Thyroid gland (tissue), 4 donors: Measurements from ENCODE around the gene SZT2. TPM values are rescaled to one million over a fixed set of nuclear protein-coding genes. Genes with fewer than 3 reads are reported as not detected.

Experiments used
- DNase-seq, 2 donors: peaks; one replicate each; pipeline ENCODE4 v3.0.0-alpha.2; 2019
- H3K27ac ChIP-seq, 3 donors: fragments of 200-600 bp; sonication (generic); 1 replicate in 2 of 3; 2 replicates in 1 of 3; pipeline ENCODE4 v1.5.1; 2016 to 2019; ENCODE audit warnings: mild to moderate bottlenecking in 1 of 3, moderate library complexity in 1 of 3
- H3K27me3 ChIP-seq: fragments of 200-600 bp; sonication (generic); one replicate; pipeline ENCODE4 v1.5.1; 2019
- H3K36me3 ChIP-seq, 2 donors: fragments of 200-600 bp; sonication (generic); one replicate each; pipeline ENCODE4 v1.5.1; 2016 to 2019
- H3K4me1 ChIP-seq, 2 donors: fragments of 200-600 bp; sonication (generic); one replicate each; pipeline ENCODE4 v1.5.1; 2017 to 2019
- H3K4me3 ChIP-seq, 3 donors: fragments of 200-600 bp; sonication (generic); replicated peaks in 1 of 3; 1 replicate in 2 of 3; 2 replicates in 1 of 3; pipeline ENCODE4 v1.5.1; 2016; ENCODE audit warnings: mild to moderate bottlenecking in 1 of 3
- H3K9me3 ChIP-seq: fragments of 200-600 bp; sonication (generic); one replicate; pipeline ENCODE4 v1.5.1; 2017
- CTCF ChIP-seq, 6 experiments: fragments of 200-600 bp in 3 of 6; fragments of 450-650 bp in 3 of 6; sonication (generic) in 3 of 6; IDR thresholded peaks; one replicate each; pipeline ENCODE4 v1.5.1; 2016 to 2019; ENCODE audit warnings: antibody characterized with exemption in 6 of 6, mild to moderate bottlenecking in 2 of 6, inconsistent platforms in 1 of 6, moderate library complexity in 1 of 6
- POLR2A ChIP-seq, 2 donors: fragments of 450-650 bp; IDR thresholded peaks; one replicate each; pipeline ENCODE4 v1.6.1; 2017; ENCODE audit warnings: antibody characterized with exemption in 2 of 2, mild to moderate bottlenecking in 2 of 2, moderate library complexity in 1 of 2
- WGBS, 2 donors: methylation state at CpG; one replicate each; pipeline ENCODE4 v1.1.5; 2017; 5-methylcytosine and 5-hydroxymethylcytosine counted together
- intact Hi-C: fragments of 100-400 bp; cut with DNase I; formaldehyde crosslinking; loops from one replicate; pipeline ENCODE4 v1.15.1; 2023
- total RNA-seq, 4 donors: library from RNA; depleted of rRNA; stranded (reverse); fragments of >200 nt; gene quantifications; one replicate each; pipeline ENCODE4 v1.2.3, GENCODE V29; 2016

SZT2 gene
- total RNA-seq, 4 donors from 2014 or later: 36.1 to 107 (median 58.2) TPM

- intact Hi-C loops: no loop called here
- H3K27ac ChIP-seq: no peak overlapping the region
- WGBS, 2 donors: 88 to 94% methylated on average over 1 of the region's 1 CpG
- H3K4me1 ChIP-seq: no peaks in the 10 kb centered on the region
- DNase-seq: no peak
- no peak for TF ChIP-seq CTCF (IDR thresholded peaks at IDR 0.05)
- no peak for TF ChIP-seq POLR2A (IDR thresholded peaks at IDR 0.05)
- no peaks in the 10 kb centered on the region for H3K9me3 ChIP-seq
- peaks cover 80 to 87% of the 10 kb centered on the region in 2 donors for H3K36me3 ChIP-seq
- H3K4me3 ChIP-seq: no peak overlapping the region
- H3K27me3 ChIP-seq: no peaks in the 10 kb centered on the region
Observed at GRCh38 chr1:43444836-43445235, 55.1 kb downstream of the SZT2 start.

- DNase-seq: no peak
- Histone ChIP-seq H3K4me3 (no peak overlapping the region), H3K27ac (no peak overlapping the region), H3K27me3 (no peaks in the 10 kb centered on the region), H3K9me3 (no peaks in the 10 kb centered on the region), H3K36me3 (peaks cover 81 to 84% of the 10 kb centered on the region in 2 donors), H3K4me1 (no peaks in the 10 kb centered on the region)
- 97% methylated on average over 10 of the region's 10 CpGs for WGBS, 2 donors
- no peak for TF ChIP-seq POLR2A (IDR thresholded peaks at IDR 0.05)
- TF ChIP-seq CTCF (IDR thresholded peaks at IDR 0.05): no peak
- intact Hi-C loops: no loop called here
Observed at GRCh38 chr1:43445606-43446387, 56.1 kb downstream of the SZT2 start.

GRCh38 chr1:43446388-43446740 is 56.7 kb downstream of the SZT2 start:
- H3K27ac ChIP-seq: no peak overlapping the region
- TF ChIP-seq CTCF (IDR thresholded peaks at IDR 0.05): no peak
- no peak for TF ChIP-seq POLR2A (IDR thresholded peaks at IDR 0.05)
- no peak for DNase-seq
- intact Hi-C loops: no loop called here
- H3K27me3 ChIP-seq: no peaks in the 10 kb centered on the region
- H3K4me1 ChIP-seq: no peaks in the 10 kb centered on the region
- 96 to 98% methylated on average over 4 of the region's 4 CpGs for WGBS, 2 donors
- H3K4me3 ChIP-seq: no peak overlapping the region
- H3K36me3 ChIP-seq: peaks cover 80 to 85% of the 10 kb centered on the region in 2 donors
- no peaks in the 10 kb centered on the region for H3K9me3 ChIP-seq

GRCh38 chr1:43446881-43447835 is 57.5 kb downstream of the SZT2 start:
- H3K4me1 ChIP-seq: no peaks in the 10 kb centered on the region
- TF ChIP-seq CTCF (IDR thresholded peaks at IDR 0.05): no peak
- TF ChIP-seq POLR2A (IDR thresholded peaks at IDR 0.05): no peak
- no peak overlapping the region for H3K4me3 ChIP-seq
- H3K36me3 ChIP-seq: peaks cover 77 to 85% of the 10 kb centered on the region in 2 donors
- no peaks in the 10 kb centered on the region for H3K9me3 ChIP-seq
- no peak overlapping the region for H3K27ac ChIP-seq
- no peak for DNase-seq
- H3K27me3 ChIP-seq: no peaks in the 10 kb centered on the region
- intact Hi-C loops: no loop called here
- WGBS, 2 donors: 93 to 96% methylated on average over 16 to 19 of the region's 19 CpGs
